Urothelium cell line (cell line): ENCODE results near the gene DGKA.
"Not testable (repeated sequence)": the region's sequence is repeated elsewhere in the genome, so short reads cannot be mapped to it uniquely, and the experiment has no call there.

Source experiments
- DNase-seq: peaks from one replicate; pipeline ENCODE4 v3.0.0; 2011; ENCODE audit warnings: low spot score, mixed read lengths
- FAIRE-seq: peaks from 2 replicates; lab custom pipeline; 2011; peaks lifted over from hg19 to GRCh38; lab: Jason Lieb, UNC

DGKA gene

DNA sequence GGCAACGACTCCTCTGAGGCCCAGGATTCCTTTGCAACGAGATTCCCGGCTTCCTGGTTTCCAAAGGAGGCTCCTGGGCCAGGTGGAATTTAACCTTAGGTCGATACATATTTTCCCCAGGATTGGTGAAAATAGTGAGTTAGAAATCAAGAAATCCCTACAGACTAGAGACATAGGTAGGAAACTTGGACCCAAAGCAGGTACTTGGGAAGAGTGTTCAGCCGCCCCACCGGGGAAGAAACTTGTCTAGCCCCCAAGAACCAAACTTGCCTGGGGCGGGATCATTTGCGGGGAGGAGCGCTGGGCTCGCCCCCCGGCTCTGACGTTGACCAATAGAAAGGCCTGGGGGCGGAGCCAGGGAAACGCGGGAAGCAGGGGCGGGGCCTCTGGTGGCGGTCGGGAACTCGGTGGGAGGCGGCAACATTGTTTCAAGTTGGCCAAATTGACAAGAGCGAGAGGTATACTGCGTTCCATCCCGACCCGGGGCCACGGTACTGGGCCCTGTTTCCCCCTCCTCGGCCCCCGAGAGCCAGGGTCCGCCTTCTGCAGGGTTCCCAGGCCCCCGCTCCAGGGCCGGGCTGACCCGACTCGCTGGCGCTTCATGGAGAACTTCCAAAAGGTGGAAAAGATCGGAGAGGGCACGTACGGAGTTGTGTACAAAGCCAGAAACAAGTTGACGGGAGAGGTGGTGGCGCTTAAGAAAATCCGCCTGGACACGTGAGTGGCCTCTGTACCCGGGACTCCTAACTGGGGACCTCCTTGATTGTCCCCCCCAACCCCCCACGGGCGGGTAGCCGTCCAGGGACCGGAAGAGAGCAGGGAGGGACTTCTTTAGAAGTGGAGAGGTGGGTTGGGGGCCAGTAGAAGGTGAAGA, 35.7 kb downstream of the DGKA start, which contains the start of gene CDK2:
TSS of gene CDK2 (plus strand) at position 423 of the 874 bp plus-strand sequence. CDS start at position 602, 179 bp downstream.
- FAIRE-seq (no peak), DNase-seq (peak; percentile 95)

DNA sequence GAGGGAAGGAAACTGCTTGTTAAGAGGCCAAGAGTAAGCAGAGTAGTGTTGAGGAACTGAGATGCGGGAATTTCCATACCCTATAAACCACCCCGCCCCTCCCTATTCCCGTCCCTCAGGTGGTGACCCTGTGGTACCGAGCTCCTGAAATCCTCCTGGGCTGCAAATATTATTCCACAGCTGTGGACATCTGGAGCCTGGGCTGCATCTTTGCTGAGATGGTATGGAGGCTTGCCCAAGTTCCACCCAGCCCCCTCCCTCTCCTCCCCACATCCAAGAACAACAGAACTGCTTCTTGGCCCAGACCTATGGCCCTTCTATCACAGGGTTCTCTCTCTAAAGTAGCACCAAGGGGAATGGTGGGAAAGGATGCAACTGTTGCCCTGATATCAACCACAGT, 38.4 kb downstream of the DGKA start:
- DNase-seq: no peak
- no peak for FAIRE-seq

DNA sequence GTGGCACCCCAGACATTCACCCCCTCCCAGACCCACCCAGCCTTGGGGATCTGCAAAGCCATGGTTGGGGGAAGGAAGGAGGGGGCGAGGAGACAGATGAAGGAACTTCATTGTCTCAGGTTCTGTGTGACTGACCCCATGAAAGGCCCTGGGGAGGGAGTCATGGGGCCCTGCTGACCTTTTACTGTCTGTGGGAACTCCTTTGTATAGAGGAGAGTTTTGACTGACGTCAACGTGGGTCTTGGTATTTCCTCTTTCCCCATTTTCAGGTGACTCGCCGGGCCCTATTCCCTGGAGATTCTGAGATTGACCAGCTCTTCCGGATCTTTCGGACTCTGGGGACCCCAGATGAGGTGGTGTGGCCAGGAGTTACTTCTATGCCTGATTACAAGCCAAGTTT, 39.8 kb downstream of the DGKA start:
- DNase-seq: no peak
- no peak for FAIRE-seq

DNA sequence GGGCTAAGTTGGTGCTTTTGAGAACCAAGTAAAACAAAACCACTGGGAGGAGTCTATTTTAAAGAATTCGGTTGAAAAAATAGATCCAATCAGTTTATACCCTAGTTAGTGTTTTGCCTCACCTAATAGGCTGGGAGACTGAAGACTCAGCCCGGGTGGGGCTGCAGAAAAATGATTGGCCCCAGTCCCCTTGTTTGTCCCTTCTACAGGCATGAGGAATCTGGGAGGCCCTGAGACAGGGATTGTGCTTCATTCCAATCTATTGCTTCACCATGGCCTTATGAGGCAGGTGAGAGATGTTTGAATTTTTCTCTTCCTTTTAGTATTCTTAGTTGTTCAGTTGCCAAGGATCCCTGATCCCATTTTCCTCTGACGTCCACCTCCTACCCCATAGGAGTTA, 41.1 kb downstream of the DGKA start:
- FAIRE-seq (no peak), DNase-seq (no peak)

DNA sequence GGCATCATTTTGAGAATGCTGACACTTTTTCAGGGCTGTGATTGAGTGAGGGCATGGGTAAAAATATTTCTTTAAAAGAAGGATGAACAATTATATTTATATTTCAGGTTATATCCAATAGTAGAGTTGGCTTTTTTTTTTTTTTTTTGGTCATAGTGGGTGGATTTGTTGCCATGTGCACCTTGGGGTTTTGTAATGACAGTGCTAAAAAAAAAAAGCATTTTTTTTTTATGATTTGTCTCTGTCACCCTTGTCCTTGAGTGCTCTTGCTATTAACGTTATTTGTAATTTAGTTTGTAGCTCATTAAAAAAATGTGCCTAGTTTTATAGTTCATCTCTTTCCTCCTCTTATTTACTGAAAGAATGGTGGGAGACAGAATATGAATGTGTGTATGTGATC, 41.5 kb downstream of the DGKA start:
- no peak for DNase-seq
- FAIRE-seq: no peak

DNA sequence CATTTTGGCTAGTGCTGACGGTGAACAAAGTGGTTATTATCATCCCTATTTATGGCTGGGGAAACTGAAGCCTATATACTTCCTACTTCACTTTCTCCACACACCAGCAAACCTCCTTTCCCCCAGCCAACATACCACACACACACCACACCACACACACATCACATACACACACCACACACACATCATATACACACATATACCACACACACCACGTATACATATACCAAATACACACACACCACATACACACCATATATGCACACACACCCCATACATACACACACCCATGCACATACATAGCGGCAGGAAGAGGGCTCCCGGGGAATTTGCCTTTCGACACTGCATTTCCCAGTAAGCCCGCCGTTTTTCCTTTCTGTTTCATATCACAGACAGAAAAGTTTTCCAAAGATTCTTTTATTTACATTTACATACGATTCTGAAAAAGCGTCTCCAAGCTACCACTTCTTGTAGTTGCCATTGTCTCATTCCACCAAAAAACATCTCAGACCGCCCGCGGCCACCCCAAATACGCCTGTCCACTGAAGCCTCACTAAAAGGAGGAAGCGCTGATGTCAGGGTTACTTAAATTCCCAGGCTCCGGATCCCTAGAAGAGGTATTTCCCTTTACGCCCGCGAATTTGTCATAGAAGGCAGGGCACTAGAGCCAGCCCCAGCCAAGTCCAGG, 42.1 kb downstream of the DGKA start:
- peak; percentile 84 for FAIRE-seq
- DNase-seq: no peak

DNA sequence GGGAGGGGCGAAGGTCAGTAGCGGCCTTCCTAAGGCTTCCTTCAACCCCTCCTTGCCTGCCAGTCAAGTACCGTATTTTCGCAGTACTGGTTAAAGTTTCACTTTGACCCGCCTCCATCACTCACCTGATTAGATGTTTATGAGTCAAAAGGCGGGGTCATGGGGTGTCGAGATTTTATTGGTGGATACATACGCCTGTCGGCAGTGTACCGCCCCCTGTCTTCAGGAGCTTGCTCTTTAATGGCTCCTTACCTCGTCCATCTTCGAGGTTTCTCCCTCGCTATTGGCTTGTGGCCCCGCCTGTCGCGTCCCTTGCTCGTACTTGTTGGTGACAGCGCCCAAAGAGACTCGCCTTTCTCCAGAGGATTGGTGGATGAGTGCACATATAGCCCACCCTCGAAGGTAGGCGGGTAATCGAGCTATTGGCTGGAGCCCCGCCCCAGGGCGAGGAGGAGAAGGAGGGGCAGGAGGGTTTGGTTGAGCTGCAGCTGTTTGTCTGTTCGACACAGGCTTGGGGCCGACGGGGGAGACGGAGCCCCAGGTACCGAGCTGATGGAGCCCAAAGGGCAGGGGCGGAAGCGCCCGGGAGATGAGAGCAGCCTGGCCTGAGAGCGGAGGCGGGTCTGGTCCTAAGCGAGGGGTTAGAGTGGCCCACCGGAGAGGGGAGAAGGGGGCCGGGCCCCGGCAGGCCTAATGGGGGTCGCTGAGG, 42.8 kb downstream of the DGKA start, which contains the start of gene RAB5B:
TSS of gene RAB5B (plus strand) at position 480 of the 709 bp plus-strand sequence. CDS start 12,883 bp downstream, outside the sequence.
- DNase-seq (peak; percentile 96), FAIRE-seq (peak; percentile 91)

DNA sequence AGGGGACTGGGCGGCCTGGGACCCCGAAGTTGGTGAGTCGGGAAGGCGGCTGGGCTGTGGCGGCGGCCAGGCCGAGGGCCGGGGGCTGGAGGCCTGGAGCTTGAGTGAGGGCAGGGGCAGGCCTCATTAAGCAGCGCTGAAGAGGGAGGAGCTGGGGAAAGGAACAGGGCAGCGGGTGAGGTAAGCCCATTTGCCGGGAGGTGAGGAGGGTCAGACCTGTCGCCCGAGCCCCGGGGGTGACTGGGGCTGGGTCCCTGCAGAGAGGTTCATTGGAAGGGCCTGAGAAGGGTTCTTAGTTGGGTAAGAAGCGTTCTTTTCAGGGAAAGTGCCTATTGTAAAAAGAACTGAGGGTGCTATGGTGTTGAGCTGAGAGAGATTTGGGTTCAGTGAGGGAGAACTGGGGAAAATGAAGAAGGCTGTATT, 43.4 kb downstream of the DGKA start:
- no peak for FAIRE-seq

DNA sequence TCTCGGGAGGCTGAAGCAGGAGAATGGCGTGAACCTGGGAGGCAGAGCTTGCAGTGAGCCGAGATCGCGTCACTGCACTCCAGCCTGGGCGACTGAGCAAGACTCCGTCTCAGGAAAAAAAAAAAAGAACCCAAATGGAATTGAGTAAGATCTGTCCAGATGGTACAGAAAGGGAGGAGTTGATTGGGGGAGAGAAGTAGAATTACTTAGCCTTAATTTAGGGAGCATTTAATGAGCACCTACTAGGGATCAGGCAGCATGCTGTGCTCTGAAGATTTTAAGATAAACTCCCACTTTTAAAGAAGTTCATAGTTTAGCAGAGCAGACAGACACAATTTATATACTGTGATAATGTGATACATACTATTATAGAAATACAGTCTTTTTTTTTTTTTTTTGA, 47.4 kb downstream of the DGKA start:
- DNase-seq (no peak), FAIRE-seq (no peak)

More for the DNA sequence above, 43.4 kb downstream of the DGKA start:
- DNase-seq: peak; percentile 46

DNA sequence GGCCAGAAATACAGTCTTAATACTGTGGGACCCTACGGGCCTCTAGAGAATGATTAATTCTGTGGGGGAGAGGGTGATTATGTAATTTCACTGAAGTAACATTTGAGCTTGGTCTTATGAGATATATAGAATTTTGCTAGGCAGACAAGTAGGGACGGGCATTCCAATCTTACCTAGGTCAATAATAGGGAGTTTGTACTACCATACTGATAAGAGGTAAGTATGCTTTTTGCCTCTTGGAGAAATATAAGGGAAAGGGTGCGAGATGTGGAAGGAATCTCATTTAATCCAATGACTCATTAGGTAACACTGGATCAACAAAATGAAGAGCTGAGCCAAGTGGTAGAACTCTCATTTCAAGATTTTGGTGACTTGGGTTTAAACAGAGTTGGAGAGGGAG, 48.1 kb downstream of the DGKA start:
- FAIRE-seq (no peak), DNase-seq (no peak)

DNA sequence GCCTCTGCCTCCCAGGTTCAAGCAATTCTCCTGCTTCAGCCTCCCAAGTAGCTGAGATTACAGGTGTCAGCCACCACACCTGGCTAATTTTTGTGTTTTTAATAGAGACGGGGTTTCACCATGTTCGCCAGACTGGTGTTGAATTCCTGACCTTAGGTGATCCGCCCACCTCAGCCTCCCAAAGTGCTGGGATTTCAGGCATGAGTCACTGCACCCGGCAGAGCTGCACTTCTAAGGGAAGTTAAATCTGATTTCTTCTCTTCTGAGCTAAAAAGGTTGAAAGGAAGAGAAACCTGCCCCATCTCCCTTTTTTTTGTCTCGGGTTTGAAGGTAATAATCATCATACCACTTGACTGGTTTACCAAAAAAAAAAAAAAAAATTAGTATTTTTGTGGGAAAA, 50.9 kb downstream of the DGKA start:
- not testable (repeated sequence) for FAIRE-seq, DNase-seq

DNA sequence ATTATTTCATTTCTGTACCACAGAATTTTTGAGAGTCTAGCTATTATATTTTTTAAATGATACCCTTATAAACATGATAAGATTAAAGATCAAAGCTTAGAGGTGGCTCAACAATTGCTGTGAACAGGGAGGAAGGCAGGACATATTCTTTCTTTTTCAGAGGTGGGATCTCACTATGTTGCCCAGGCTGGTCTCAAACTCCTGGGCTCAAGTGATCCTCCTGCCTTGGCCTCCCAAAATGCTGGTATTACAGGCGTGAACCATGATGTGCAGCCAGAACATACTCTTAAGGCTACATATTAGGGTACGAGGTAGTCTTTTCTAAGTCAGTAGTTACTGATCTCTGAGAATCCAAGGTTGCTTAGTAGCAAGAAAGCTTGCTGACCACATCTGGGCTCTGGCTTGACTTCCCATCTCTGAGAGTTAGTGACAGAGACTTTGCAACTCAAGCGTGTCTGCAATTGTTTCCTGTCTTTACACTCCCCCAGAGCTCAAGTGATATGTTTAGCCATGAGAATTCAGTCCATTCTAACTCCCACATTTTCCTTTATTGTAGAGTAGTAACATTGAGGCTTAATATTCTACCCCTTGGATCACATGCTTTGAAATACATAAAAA, 51.5 kb downstream of the DGKA start:
- DNase-seq (no peak), FAIRE-seq (no peak)

DNA sequence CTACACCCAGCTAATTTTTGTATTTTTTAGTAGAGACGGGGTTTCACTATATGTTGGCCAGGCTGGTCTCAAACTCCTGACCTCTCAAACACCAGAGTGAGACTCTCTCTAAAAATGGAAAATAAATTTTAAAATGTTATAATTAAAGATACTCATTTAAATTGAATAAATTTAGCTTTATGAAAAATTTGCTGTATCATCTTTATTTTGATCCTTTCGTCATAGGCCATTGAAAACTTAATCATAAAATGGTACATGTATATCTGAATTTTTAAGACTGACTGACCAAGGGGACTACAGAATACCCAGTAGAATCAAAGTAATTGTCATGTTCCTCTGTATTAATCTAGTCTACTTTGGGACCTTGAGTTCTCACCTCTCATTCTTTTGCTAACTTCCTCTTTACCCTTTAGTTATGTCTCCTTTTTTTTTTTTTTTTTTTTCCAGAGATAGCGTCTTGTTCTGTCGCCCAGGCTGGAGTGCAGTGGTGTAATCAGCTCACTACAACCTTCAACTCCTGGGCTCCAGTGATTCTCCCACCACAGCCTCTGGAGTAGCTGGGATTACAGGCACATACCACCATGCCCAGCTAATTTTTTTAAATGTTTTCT, 52.4 kb downstream of the DGKA start:
- FAIRE-seq: no peak
- DNase-seq: no peak

DNA sequence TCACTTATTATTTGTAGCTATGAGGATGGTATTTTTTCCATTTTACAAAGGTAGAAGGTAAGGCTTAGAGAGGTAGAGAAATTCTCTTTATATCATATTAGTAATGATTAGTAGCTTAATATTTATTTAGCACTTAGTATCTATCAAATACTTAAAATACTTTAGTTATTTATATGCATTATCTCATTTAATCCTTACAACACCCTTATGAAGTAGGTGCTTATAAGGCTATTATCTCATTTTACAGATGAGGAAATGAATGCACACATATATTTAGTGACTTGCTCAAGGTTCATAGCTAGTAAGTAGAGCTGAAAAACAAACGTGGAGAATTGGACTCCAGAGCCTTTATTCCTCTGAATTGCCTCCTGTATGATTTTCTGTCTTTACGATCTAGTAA, 53.9 kb downstream of the DGKA start:
- DNase-seq (no peak), FAIRE-seq (no peak)

DNA sequence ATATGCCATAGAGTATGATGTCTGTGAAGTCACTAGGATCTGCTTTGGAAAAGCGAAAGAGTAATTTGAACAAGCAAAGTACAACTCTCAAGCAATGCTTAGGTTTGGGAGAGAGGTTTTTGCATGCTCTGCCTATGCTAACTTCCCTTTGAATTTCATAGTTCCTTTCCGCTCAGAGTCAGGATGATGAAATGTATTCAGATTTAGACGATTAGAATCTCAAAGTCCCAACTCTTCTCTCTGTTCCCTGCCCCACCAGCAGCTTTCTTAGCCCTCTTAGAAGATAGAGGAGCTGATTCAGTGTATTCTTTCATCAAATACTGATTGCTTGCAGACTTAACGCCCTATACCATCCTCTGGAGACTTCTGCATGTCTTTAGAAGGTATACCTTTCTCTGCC, 54.4 kb downstream of the DGKA start:
- no peak for DNase-seq

DNA sequence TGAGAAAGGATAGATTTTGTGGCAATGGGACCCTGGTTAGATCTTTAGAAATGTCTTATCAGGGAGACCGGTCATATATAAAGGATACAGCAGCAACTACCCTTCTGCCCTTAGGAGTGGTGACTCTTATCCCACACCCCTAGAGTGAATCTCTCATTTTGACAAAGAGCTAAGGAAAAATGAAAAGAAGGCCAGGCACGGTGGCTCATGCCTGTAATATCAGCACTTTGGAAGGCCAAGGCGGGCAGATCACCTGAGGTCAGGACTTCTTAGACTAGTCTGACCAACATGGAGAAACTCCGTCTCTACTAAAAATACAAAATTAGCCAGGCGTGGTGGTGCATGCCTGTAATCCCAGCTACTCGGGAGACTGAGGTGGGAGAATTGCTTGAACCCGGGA, 55.0 kb downstream of the DGKA start:
- FAIRE-seq, DNase-seq: not testable (repeated sequence)

More for the DNA sequence above, 54.4 kb downstream of the DGKA start:
- FAIRE-seq: no peak

DNA sequence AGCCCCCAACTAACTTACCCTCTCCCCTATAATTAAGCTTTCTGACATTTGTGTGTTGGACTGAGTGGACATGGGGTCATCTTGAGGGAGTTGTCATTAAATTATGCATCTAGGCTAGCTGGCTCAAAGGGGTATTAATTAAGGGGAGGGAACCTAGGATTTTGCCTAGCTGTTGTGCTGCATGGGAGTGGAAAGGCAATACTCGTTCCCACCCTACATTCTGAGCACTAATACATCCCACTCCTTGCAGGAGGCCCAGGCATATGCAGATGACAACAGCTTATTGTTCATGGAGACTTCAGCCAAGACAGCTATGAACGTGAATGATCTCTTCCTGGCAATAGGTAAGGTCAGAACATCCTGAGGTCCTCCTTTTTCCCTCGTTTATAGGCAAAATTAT, 60.1 kb downstream of the DGKA start:
- DNase-seq (no peak), FAIRE-seq (no peak)

DNA sequence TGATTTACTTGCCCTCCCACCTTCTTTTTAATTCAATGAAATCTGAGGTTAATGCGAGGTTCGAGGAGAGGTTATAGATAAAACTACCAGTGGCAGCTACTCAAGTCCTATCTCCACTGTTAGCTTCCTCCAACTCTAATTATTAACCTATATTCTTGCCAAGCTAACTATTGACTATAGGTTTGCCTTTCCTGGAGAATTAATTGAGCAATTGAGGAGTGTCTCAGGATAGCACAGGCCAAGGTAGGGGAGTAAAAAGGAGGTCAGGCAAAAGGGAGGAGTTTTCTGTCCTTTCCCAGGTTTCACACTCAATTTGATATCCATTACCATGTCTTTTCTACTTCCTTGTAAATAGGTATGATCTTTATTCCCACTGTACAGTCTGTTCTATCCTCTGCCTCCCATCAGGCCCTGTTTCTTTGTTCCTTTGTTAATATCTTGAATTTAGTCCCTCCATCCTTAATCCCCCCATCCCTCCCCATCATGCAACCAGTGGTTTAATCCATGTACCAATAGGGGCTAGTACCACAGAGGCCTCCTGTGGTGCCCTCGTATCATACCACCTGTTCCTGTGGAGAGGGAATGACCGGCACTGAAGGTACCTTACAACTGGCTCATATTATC, 62.4 kb downstream of the DGKA start:
- FAIRE-seq (no peak), DNase-seq (no peak)

DNA sequence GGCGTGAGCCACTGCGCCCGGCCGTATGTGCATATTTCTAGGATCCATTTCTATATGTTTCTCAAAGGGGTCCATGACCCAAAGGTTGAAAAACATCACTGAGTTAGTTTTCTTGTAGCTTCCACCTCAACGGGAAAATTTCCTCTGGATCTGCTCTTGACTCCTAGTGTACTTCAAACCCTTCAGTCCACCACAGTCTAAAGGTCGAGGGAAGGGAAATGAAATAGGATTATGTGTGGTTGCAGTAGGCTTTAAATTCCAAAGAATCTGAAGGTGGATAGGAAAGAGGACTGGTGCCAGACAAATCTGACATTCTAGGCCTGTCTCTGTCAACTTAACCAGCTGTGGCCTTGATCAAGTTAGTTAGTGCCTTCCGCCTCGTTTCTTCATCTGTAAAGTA, 64.4 kb downstream of the DGKA start:
- DNase-seq (no peak), FAIRE-seq (no peak)

DNA sequence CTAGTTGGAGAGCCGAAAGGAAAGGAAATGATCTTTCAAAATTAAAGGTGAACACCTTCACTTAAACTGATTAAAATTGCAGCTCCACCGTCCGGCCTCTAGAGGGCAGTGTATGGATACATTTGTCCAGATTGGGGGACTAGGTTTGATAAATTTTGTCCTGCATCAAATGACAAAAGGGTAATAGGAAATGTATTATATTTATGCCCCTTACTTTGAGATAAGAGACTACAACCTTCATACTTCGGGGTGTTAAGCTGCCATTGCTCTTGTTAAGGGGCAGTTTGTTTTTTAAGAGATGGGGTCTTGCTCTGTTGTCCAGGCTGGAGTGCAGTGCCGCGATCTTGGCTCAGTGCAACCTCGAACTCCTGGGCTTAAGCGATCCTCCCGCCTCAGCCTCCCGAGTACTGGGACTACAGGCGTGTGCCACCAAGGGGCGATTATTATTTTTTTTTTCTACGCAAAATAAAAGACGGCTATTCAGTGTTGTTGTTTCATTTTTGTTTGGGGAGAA, 65.3 kb downstream of the DGKA start:
- DNase-seq (peak; percentile 54), FAIRE-seq (no peak)
